ENCODE data around the gene ITGA4. TPM values are rescaled to one million over a fixed set of nuclear protein-coding genes. Genes with fewer than 3 reads are reported as not detected.

The ITGA4 gene
- 100 to 1,000 TPM in 1 of 2 donors, 10 to 100 TPM in 1; 63.3 to 196 TPM for total RNA-seq

- H3K36me3 Mint-ChIP-seq (ENCODE audit: low read depth), result peaks cover 40% of the 10 kb centered on the region
- no peaks in the 10 kb centered on the region for H3K27me3 Mint-ChIP-seq
- ATAC-seq (replicated peaks), result peak; percentile 81
- H3K4me1 Mint-ChIP-seq, result peaks cover 36% of the 10 kb centered on the region
- H3K4me3 Mint-ChIP-seq, result peak within 1 kb of the TSS; percentile 95
- H3K9me3 Mint-ChIP-seq, result no peaks in the 10 kb centered on the region
- H3K27ac Mint-ChIP-seq, result peak within 1 kb of the TSS; percentile 92
Observed at GRCh38 chr2:181457121-181457740, at the start of gene ITGA4. ITGA4 (plus strand) TSS chr2:181457386; CDS start chr2:181457655, 269 bp downstream.

- Mint-ChIP-seq H3K27ac (no peak overlapping the region), H3K27me3 (no peaks in the 10 kb centered on the region), H3K9me3 (peaks cover 8% of the 10 kb centered on the region), H3K4me3 (no peak overlapping the region), H3K36me3 (ENCODE audit: low read depth) (no peaks in the 10 kb centered on the region), H3K4me1 (peaks cover 5% of the 10 kb centered on the region)
- no peak for ATAC-seq (replicated peaks)
Observed at GRCh38 chr2:181408861-181409260, 48.3 kb upstream of the ITGA4 start.

GRCh38 chr2:181411105-181411849, 45.9 kb upstream of the ITGA4 start:
- H3K27ac Mint-ChIP-seq, result no peak overlapping the region
- no peaks in the 10 kb centered on the region for H3K36me3 Mint-ChIP-seq (ENCODE audit: low read depth)
- no peak overlapping the region for H3K4me3 Mint-ChIP-seq
- ATAC-seq (replicated peaks), result no peak
- H3K4me1 Mint-ChIP-seq, result no peaks in the 10 kb centered on the region
- no peaks in the 10 kb centered on the region for H3K27me3 Mint-ChIP-seq
- peaks cover 14% of the 10 kb centered on the region for H3K9me3 Mint-ChIP-seq

- H3K27ac Mint-ChIP-seq, result no peak overlapping the region
- no peak for ATAC-seq (replicated peaks)
Observed at GRCh38 chr2:181419129-181419855, 37.9 kb upstream of the ITGA4 start.

GRCh38 chr2:181420259-181421130, 36.7 kb upstream of the ITGA4 start:
- peak; percentile 35 for ATAC-seq (replicated peaks)
- peak overlapping the region; percentile 72 for H3K27ac Mint-ChIP-seq
- H3K4me3 Mint-ChIP-seq, result peak overlapping the region; percentile 52
- H3K4me1 Mint-ChIP-seq, result peaks cover 6% of the 10 kb centered on the region
- H3K27me3 Mint-ChIP-seq, result no peaks in the 10 kb centered on the region
- H3K9me3 Mint-ChIP-seq, result no peaks in the 10 kb centered on the region
- H3K36me3 Mint-ChIP-seq (ENCODE audit: low read depth), result no peaks in the 10 kb centered on the region

More at GRCh38 chr2:181419129-181419855, 37.9 kb upstream of the ITGA4 start:
- H3K4me1 Mint-ChIP-seq, result peaks cover 6% of the 10 kb centered on the region
- peaks cover 2% of the 10 kb centered on the region for H3K9me3 Mint-ChIP-seq
- H3K4me3 Mint-ChIP-seq, result no peak overlapping the region
- no peaks in the 10 kb centered on the region for H3K27me3 Mint-ChIP-seq
- no peaks in the 10 kb centered on the region for H3K36me3 Mint-ChIP-seq (ENCODE audit: low read depth)

GRCh38 chr2:181421131-181421458, 36.1 kb upstream of the ITGA4 start:
- ATAC-seq (replicated peaks), result peak; percentile 54
- peak overlapping the region; percentile 72 for H3K27ac Mint-ChIP-seq
- no peaks in the 10 kb centered on the region for H3K27me3 Mint-ChIP-seq
- H3K9me3 Mint-ChIP-seq, result peaks cover 2% of the 10 kb centered on the region
- peaks cover 6% of the 10 kb centered on the region for H3K4me1 Mint-ChIP-seq
- no peaks in the 10 kb centered on the region for H3K36me3 Mint-ChIP-seq (ENCODE audit: low read depth)
- H3K4me3 Mint-ChIP-seq, result peak overlapping the region; percentile 52

- Mint-ChIP-seq H3K4me1 (peaks cover 6% of the 10 kb centered on the region), H3K27ac (no peak overlapping the region), H3K9me3 (peaks cover 4% of the 10 kb centered on the region), H3K27me3 (no peaks in the 10 kb centered on the region), H3K36me3 (ENCODE audit: low read depth) (no peaks in the 10 kb centered on the region), H3K4me3 (peak overlapping the region; percentile 52)
- ATAC-seq (replicated peaks), result peak; percentile 34
Observed at GRCh38 chr2:181421464-181421863, 35.7 kb upstream of the ITGA4 start.

- Mint-ChIP-seq H3K36me3 (ENCODE audit: low read depth) (no peaks in the 10 kb centered on the region), H3K9me3 (peaks cover 4% of the 10 kb centered on the region), H3K4me1 (peaks cover 8% of the 10 kb centered on the region), H3K4me3 (no peak overlapping the region), H3K27me3 (no peaks in the 10 kb centered on the region), H3K27ac (no peak overlapping the region)
- no peak for ATAC-seq (replicated peaks)
Observed at GRCh38 chr2:181426672-181427071, 30.5 kb upstream of the ITGA4 start.

GRCh38 chr2:181430406-181431118, 26.6 kb upstream of the ITGA4 start:
- no peaks in the 10 kb centered on the region for H3K36me3 Mint-ChIP-seq (ENCODE audit: low read depth)

GRCh38 chr2:181431674-181432073, 25.5 kb upstream of the ITGA4 start:
- H3K27me3 Mint-ChIP-seq, result no peaks in the 10 kb centered on the region
- H3K4me1 Mint-ChIP-seq, result peaks cover 8% of the 10 kb centered on the region
- no peak overlapping the region for H3K4me3 Mint-ChIP-seq
- H3K27ac Mint-ChIP-seq, result no peak overlapping the region
- no peak for ATAC-seq (replicated peaks)
- H3K36me3 Mint-ChIP-seq (ENCODE audit: low read depth), result no peaks in the 10 kb centered on the region
- H3K9me3 Mint-ChIP-seq, result no peaks in the 10 kb centered on the region

More at GRCh38 chr2:181430406-181431118, 26.6 kb upstream of the ITGA4 start:
- peak; percentile 57 for ATAC-seq (replicated peaks)
- Mint-ChIP-seq H3K27me3 (no peaks in the 10 kb centered on the region), H3K4me1 (peaks cover 8% of the 10 kb centered on the region), H3K4me3 (peak overlapping the region; percentile 48), H3K27ac (peak overlapping the region; percentile 68), H3K9me3 (peaks cover 4% of the 10 kb centered on the region)

GRCh38 chr2:181438261-181438660, 18.9 kb upstream of the ITGA4 start:
- H3K4me1 Mint-ChIP-seq, result peaks cover 5% of the 10 kb centered on the region
- peak; percentile 24 for ATAC-seq (replicated peaks)
- no peaks in the 10 kb centered on the region for H3K36me3 Mint-ChIP-seq (ENCODE audit: low read depth)
- no peaks in the 10 kb centered on the region for H3K27me3 Mint-ChIP-seq
- H3K27ac Mint-ChIP-seq, result no peak overlapping the region
- no peaks in the 10 kb centered on the region for H3K9me3 Mint-ChIP-seq
- no peak overlapping the region for H3K4me3 Mint-ChIP-seq

- H3K9me3 Mint-ChIP-seq, result no peaks in the 10 kb centered on the region
- H3K4me3 Mint-ChIP-seq, result no peak overlapping the region
- peaks cover 5% of the 10 kb centered on the region for H3K4me1 Mint-ChIP-seq
- no peak for ATAC-seq (replicated peaks)
- H3K27me3 Mint-ChIP-seq, result no peaks in the 10 kb centered on the region
- H3K27ac Mint-ChIP-seq, result no peak overlapping the region
- H3K36me3 Mint-ChIP-seq (ENCODE audit: low read depth), result no peaks in the 10 kb centered on the region
Observed at GRCh38 chr2:181440344-181440743, 16.8 kb upstream of the ITGA4 start.

- H3K4me1 Mint-ChIP-seq, result peaks cover 5% of the 10 kb centered on the region
Observed at GRCh38 chr2:181440919-181441318, 16.3 kb upstream of the ITGA4 start.

More at GRCh38 chr2:181440919-181441318, 16.3 kb upstream of the ITGA4 start:
- no peak for ATAC-seq (replicated peaks)
- H3K9me3 Mint-ChIP-seq, result no peaks in the 10 kb centered on the region
- H3K27me3 Mint-ChIP-seq, result no peaks in the 10 kb centered on the region
- H3K36me3 Mint-ChIP-seq (ENCODE audit: low read depth), result no peaks in the 10 kb centered on the region
- no peak overlapping the region for H3K27ac Mint-ChIP-seq
- no peak overlapping the region for H3K4me3 Mint-ChIP-seq

All from activated T-helper 17 cell treated with anti-CD3 and anti-CD28 coated beads, Interleukin-2, amount 50 U/mL, for 72 hours (primary cell).